ENCODE results near the gene EPHB1.

DNA sequence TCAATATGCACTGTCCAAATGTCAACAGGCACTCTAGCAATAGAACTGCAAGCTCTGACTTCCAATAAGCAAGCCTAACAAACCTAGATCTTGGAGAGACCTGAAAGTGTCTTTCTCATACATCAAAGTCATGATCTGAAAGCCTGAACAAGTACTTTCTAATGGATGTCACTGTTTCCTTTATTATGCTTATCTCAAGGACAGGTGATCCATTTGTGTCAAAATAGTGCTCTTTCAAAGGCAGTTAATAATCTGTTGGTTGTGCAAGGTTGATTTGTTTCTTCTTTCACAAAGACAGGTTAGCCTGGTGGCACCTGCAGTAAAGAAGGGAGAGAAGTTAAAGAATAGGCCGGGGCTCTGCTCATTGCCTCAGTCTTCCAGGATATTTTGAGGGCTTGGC is 146.8 kb downstream of the EPHB1 start:
- TF ChIP-seq, protein P1, sequence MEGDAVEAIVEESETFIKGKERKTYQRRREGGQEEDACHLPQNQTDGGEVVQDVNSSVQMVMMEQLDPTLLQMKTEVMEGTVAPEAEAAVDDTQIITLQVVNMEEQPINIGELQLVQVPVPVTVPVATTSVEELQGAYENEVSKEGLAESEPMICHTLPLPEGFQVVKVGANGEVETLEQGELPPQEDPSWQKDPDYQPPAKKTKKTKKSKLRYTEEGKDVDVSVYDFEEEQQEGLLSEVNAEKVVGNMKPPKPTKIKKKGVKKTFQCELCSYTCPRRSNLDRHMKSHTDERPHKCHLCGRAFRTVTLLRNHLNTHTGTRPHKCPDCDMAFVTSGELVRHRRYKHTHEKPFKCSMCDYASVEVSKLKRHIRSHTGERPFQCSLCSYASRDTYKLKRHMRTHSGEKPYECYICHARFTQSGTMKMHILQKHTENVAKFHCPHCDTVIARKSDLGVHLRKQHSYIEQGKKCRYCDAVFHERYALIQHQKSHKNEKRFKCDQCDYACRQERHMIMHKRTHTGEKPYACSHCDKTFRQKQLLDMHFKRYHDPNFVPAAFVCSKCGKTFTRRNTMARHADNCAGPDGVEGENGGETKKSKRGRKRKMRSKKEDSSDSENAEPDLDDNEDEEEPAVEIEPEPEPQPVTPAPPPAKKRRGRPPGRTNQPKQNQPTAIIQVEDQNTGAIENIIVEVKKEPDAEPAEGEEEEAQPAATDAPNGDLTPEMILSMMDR (IDR thresholded peaks at IDR 0.05; ENCODE audit: low read length): no peak
- no peak for TF ChIP-seq EZH2 (IDR thresholded peaks at IDR 0.05; ENCODE audit: borderline replicate concordance, low read length)
